ENCODE measurements around the gene NPAS3.

NPAS3 gene

GRCh38 chr14:33657476-33657875, 718.8 kb downstream of the NPAS3 start:
- DNase-seq, result no peak

GRCh38 chr14:33660248-33660647, 721.6 kb downstream of the NPAS3 start:
- no peak for DNase-seq

- no peak for DNase-seq
These were observed 722.4 kb downstream of the NPAS3 start for GRCh38 chr14:33661101-33661500.

- DNase-seq, result no peak
These were observed 729.4 kb downstream of the NPAS3 start for GRCh38 chr14:33668066-33668465.

GRCh38 chr14:33669111-33669510, 730.4 kb downstream of the NPAS3 start:
- DNase-seq, result no peak

GRCh38 chr14:33670235-33670634, 731.6 kb downstream of the NPAS3 start:
- DNase-seq, result no peak

GRCh38 chr14:33671556-33671955, 732.9 kb downstream of the NPAS3 start:
- no peak for DNase-seq

- DNase-seq, result no peak
These were observed 736.2 kb downstream of the NPAS3 start for GRCh38 chr14:33674927-33675326.

GRCh38 chr14:33675415-33676130, 736.9 kb downstream of the NPAS3 start:
- no peak for DNase-seq

- no peak for DNase-seq
These were observed 737.5 kb downstream of the NPAS3 start for GRCh38 chr14:33676135-33676566.

- DNase-seq, result no peak
These were observed 738.2 kb downstream of the NPAS3 start for GRCh38 chr14:33676891-33677290.

- DNase-seq, result no peak
These were observed 739.3 kb downstream of the NPAS3 start for GRCh38 chr14:33678005-33678404.

GRCh38 chr14:33679025-33679424, 740.3 kb downstream of the NPAS3 start:
- DNase-seq, result no peak

GRCh38 chr14:33679461-33680225, 741.0 kb downstream of the NPAS3 start:
- no peak for DNase-seq

- DNase-seq, result no peak
These were observed 742.2 kb downstream of the NPAS3 start for GRCh38 chr14:33680873-33681272.

- no peak for DNase-seq
These were observed 744.1 kb downstream of the NPAS3 start for GRCh38 chr14:33682760-33683159.

- DNase-seq, result no peak
These were observed 746.3 kb downstream of the NPAS3 start for GRCh38 chr14:33685026-33685425.

GRCh38 chr14:33685698-33686097, 747.0 kb downstream of the NPAS3 start:
- no peak for DNase-seq

- DNase-seq, result no peak
These were observed 747.5 kb downstream of the NPAS3 start for GRCh38 chr14:33686218-33686617.

GRCh38 chr14:33686856-33687255, 748.2 kb downstream of the NPAS3 start:
- no peak for DNase-seq

- no peak for DNase-seq
These were observed 751.0 kb downstream of the NPAS3 start for GRCh38 chr14:33689680-33690079.

- DNase-seq, result no peak
These were observed 753.2 kb downstream of the NPAS3 start for GRCh38 chr14:33691907-33692306.

- no peak for DNase-seq
These were observed 754.1 kb downstream of the NPAS3 start for GRCh38 chr14:33692762-33693161.

GRCh38 chr14:33693237-33693636, 754.6 kb downstream of the NPAS3 start:
- DNase-seq, result no peak
